Large intestine (tissue), 3 donors: ENCODE measurements around the gene ZNF628. TPM values are rescaled to one million over a fixed set of nuclear protein-coding genes. Genes with fewer than 3 reads are reported as not detected.
"Not testable (repeated sequence)": the region's sequence is repeated elsewhere in the genome, so short reads cannot be mapped to it uniquely, and the experiment has no call there.

Source experiments
- DNase-seq, 2 donors: peaks; one replicate each; pipeline versions ENCODE4 v3.0.0 to v3.0.0-alpha.2; 2013
- H3K27ac ChIP-seq: one replicate; pipeline ENCODE4 v1.5.1; 2013; ENCODE audit warnings: low read length
- H3K27me3 ChIP-seq: 2 replicates; pipeline ENCODE4 v1.6.1; 2013; ENCODE audit warnings: low read length; ENCODE audit not compliant: control insufficient read depth, insufficient read depth
- H3K36me3 ChIP-seq: 2 replicates; pipeline ENCODE4 v1.6.1; 2013; ENCODE audit warnings: low read length; ENCODE audit not compliant: control insufficient read depth, insufficient read depth
- H3K4me1 ChIP-seq: one replicate; pipeline ENCODE4 v1.6.1; 2013; ENCODE audit warnings: low read length; ENCODE audit not compliant: control insufficient read depth, insufficient read depth
- H3K4me3 ChIP-seq: one replicate; pipeline ENCODE4 v1.5.1; 2013; ENCODE audit warnings: low read length
- H3K9me3 ChIP-seq: one replicate; pipeline ENCODE4 v1.6.1; 2013; ENCODE audit warnings: mild to moderate bottlenecking, low read depth, low read length, moderate library complexity; ENCODE audit not compliant: control insufficient read depth
- WGBS: methylation state at CpG from one replicate; pipeline ENCODE4 v1.1.5; 2013; ENCODE audit warnings: low lambda C conversion rate; ENCODE audit not compliant: insufficient coverage; 5-methylcytosine and 5-hydroxymethylcytosine counted together
- polyA plus RNA-seq: library from polyadenylated mRNA; unstranded; fragments of 120-200 nt; gene quantifications from one replicate; pipeline ENCODE4 v1.2.1, GENCODE V29; 2013

ZNF628 gene
- polyA plus RNA-seq, 1 donor, result 5.6 TPM

DNA sequence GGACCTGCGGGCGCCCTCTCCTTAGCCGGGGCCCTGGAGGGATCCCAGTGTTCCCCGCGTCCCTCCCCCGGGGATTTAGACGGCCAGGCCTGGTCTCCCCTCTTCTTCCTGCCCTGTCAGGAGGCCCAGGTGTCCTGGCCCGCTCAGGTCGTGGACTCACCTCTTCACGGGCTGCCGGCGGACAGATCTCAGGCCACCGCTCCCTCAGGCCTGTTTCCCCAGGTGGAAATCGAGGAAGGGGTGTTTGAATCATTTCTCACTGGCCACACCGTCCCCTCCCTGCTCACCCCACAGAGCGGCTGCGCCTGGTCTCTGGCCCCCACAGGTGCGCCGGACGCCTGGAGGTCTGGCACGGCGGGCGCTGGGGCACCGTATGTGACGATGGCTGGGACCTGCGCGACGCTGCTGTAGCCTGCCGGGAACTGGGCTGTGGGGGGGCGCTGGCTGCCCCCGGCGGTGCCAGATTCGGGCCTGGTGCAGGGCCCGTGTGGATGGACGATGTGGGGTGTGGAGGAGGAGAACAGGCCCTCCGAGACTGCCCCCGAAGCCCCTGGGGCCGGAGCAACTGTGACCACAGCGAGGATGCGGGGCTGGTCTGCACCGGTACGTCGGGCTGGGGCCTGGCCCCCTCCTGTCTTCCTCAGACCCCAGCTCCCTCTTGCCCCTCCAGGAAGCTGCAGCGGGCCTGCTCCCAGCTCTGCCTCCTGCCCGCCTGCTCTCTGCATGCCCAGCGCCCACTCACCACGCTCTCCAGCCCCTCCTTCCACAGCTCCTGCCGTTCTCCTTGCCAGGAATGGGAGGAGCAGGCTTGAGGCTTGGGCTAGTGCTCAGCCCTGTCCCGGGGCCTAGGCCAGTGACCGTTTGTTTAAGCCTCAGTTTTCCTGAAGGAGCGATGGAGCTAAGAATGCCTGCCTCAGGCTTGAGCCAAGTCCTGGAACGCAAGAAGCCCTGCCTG is 14.3 kb downstream of the ZNF628 start:
- Histone ChIP-seq H3K9me3 (peaks cover 3% of the 10 kb centered on the region), H3K36me3 (no peaks in the 10 kb centered on the region), H3K27ac (no peak overlapping the region), H3K4me1 (peaks cover 6% of the 10 kb centered on the region), H3K27me3 (peaks cover 63% of the 10 kb centered on the region), H3K4me3 (no peak overlapping the region)
- WGBS, result 80% methylated on average over 4 of the region's 52 CpGs
- no peak for DNase-seq

DNA sequence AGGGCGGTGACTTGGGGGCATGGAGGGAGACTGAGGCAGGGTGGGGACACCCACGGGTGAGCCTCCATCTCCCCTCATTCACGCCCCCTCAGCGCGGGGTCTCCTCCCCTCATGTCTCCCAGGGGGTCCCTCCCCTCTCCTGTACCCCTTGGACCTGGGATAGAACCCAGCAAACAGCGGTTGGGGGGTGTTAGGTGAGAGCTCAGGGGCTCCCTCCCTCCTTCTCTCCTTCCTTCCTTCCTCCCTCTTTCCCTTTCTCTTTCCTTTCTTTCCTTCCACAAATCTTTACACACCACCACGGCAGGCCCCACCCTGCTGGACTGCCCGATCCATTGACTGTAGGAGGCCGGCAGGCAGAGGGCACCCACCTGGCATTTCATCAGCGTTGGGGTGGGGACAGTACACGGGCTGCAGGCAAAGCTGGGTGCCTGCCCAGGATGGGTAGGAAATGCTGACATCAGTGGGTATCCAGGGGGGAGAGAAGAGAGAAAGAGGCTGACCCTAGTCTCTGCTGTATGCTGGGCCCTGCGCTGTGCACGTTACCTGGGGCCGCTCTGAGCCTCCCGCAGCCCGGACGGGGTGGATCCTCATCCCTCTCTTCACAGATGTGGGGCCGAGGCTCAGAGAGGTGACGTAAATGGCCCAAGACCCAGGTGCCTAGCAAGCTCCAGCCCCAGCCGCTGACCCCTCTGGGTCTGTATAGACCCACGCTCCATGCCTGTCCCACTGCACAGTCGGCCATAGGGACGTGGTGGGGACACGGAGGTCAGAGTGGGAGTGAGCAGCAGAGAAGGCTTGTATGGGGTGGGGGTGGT is 15.3 kb downstream of the ZNF628 start:
- no peak for DNase-seq
- no CpG with 5 or more reads among the region's 24 CpGs for WGBS
- peaks cover 6% of the 10 kb centered on the region for H3K4me1 ChIP-seq
- peaks cover 3% of the 10 kb centered on the region for H3K9me3 ChIP-seq
- H3K36me3 ChIP-seq, result no peaks in the 10 kb centered on the region
- no peak overlapping the region for H3K4me3 ChIP-seq
- H3K27ac ChIP-seq, result no peak overlapping the region
- H3K27me3 ChIP-seq, result peaks cover 63% of the 10 kb centered on the region

DNA sequence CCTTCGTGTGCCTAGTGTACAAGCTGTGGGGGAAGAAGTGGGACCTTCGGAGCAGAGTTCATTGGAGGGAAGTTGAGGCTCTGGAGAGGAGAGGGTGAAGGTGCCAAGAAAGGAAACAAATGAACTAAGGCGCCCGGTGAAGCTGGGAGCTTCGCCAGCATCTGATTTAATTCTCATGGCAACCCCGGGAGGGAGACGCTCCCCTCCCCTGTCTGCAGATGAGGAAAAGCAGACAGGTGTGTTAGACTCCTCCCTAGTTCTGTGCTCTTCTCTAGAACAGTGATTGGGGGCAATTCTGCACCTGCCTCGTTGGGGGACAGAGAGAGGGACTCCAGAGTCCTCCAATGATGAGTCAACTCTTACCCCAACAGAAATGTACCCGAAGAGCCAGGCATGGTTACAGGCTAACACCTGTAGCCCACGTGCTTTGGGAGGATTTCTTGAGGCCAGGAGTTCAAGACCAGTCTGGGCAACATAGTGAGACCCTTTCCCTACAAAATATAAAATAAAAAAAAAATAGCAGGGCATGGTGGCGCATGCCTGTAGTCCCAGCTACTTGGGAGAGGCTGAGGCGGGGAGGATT is 16.0 kb downstream of the ZNF628 start:
- H3K27ac ChIP-seq, result no peak overlapping the region
- no peak for DNase-seq
- H3K27me3 ChIP-seq, result peaks cover 63% of the 10 kb centered on the region

DNA sequence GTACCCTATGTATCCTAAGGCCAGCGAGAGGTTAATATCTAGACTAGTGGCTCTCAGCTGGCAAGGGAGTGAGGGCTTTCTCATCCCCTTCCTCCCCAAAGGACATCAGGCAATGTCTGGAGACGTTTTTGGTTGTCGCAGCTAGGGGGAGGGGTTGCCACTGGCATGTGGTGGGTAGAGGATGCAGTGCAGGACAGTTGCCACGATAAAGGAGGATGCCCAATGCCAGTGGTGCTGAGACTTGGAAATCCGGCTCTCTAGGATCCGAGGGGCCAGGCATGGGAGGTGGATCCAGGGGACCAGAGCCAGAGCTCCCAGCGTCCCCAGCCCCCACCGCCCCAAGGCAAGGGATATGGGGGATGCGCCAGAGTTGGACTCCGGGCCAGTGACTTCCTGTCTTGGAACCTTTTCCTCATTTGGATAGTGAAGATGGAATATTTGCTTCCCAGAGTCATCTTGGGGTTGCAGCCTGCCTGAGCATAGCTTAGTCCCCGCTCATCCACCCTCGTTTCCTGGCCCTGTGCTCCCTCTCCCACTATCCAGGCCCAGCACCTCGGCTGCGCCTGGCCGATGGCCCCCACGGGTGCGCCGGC is 16.7 kb downstream of the ZNF628 start:
- Histone ChIP-seq H3K27me3 (peaks cover 59% of the 10 kb centered on the region), H3K4me3 (no peak overlapping the region), H3K4me1 (peaks cover 6% of the 10 kb centered on the region), H3K36me3 (no peaks in the 10 kb centered on the region), H3K27ac (no peak overlapping the region), H3K9me3 (peaks cover 3% of the 10 kb centered on the region)
- no peak for DNase-seq
- no CpG with 5 or more reads among the region's 18 CpGs for WGBS

More for the DNA sequence above, 16.0 kb downstream of the ZNF628 start:
- Histone ChIP-seq H3K4me3 (no peak overlapping the region), H3K4me1 (peaks cover 6% of the 10 kb centered on the region), H3K9me3 (peaks cover 3% of the 10 kb centered on the region), H3K36me3 (no peaks in the 10 kb centered on the region)
- no CpG with 5 or more reads among the region's 12 CpGs for WGBS

DNA sequence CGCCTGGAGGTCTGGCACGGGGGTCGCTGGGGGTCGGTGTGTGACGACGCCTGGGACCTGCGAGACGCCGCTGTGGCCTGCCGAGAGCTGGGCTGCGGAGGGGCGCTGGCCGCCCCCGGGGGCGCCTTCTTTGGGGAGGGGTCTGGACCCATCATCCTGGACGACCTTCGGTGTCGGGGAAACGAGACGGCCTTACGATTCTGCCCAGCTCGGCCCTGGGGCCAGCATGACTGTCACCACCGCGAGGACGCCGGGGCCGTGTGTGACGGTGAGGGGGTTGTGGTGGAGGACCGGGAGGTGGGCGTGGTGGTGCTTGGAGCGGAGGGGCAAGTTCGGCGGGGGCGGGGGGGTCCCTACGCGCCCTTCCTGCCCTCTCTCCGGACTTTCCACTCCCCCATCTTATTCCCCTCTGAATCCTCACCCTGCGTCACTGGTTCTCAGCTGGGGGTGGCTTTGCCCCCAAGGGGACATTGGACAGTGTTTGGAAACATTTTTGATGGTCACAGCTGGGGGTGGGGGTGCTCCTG is 17.3 kb downstream of the ZNF628 start:
- H3K36me3 ChIP-seq, result no peaks in the 10 kb centered on the region
- DNase-seq, result no peak
- H3K4me3 ChIP-seq, result no peak overlapping the region
- H3K27ac ChIP-seq, result no peak overlapping the region
- peaks cover 3% of the 10 kb centered on the region for H3K9me3 ChIP-seq
- peaks cover 55% of the 10 kb centered on the region for H3K27me3 ChIP-seq
- H3K4me1 ChIP-seq, result peaks cover 3% of the 10 kb centered on the region
- WGBS, result no CpG with 5 or more reads among the region's 38 CpGs

DNA sequence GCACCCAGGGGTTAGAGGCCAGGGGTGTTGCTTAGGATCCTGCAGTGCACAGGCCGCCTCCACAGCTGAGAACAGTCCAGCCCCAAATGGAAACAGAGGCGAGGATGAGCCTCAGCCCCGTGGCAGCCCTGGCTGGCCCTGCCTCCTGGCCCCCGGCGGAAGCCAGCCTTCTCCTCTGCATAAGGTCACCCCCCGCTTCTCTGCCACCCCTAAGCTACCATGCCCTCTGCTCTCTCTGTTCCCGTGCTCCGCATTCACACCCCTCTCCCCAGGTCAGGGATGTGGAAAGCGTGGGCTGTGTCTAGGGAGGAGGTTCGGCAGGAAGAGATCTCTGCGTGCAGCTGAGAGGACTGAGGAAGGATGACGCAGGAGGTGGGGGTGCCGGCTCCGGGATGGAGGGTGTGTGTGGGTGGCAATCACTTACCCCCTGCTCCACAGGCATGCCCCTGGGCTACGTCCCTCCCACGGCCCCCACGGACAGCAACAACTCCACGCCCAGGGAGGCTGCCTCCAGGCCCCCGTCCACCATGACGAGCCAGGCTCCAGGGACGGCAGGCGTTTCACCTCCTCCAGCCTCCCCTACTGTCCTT is 17.9 kb downstream of the ZNF628 start:
- no peak for DNase-seq
- Histone ChIP-seq H3K27ac (no peak overlapping the region), H3K4me3 (no peak overlapping the region), H3K9me3 (no peaks in the 10 kb centered on the region), H3K36me3 (no peaks in the 10 kb centered on the region), H3K4me1 (no peaks in the 10 kb centered on the region), H3K27me3 (peaks cover 51% of the 10 kb centered on the region)
- WGBS, result no CpG with 5 or more reads among the region's 22 CpGs

- no CpG with 5 or more reads among the region's 11 CpGs for WGBS
- no peaks in the 10 kb centered on the region for H3K4me1 ChIP-seq
- H3K36me3 ChIP-seq, result no peaks in the 10 kb centered on the region
These were observed 19.4 kb downstream of the ZNF628 start for GRCh38 chr19:55495646-55496349.

GRCh38 chr19:55496820-55497219 is 20.4 kb downstream of the ZNF628 start:
- not testable (repeated sequence) for H3K36me3 ChIP-seq, H3K9me3 ChIP-seq, H3K27ac ChIP-seq, H3K4me3 ChIP-seq, H3K4me1 ChIP-seq, DNase-seq
- 0% methylated on average over 1 of the region's 10 CpGs for WGBS
- peaks cover 32% of the 10 kb centered on the region for H3K27me3 ChIP-seq

More at GRCh38 chr19:55495646-55496349, 19.4 kb downstream of the ZNF628 start:
- Histone ChIP-seq H3K27me3 (peaks cover 38% of the 10 kb centered on the region), H3K9me3 (no peaks in the 10 kb centered on the region), H3K27ac (no peak overlapping the region), H3K4me3 (no peak overlapping the region)
- no peak for DNase-seq

DNA sequence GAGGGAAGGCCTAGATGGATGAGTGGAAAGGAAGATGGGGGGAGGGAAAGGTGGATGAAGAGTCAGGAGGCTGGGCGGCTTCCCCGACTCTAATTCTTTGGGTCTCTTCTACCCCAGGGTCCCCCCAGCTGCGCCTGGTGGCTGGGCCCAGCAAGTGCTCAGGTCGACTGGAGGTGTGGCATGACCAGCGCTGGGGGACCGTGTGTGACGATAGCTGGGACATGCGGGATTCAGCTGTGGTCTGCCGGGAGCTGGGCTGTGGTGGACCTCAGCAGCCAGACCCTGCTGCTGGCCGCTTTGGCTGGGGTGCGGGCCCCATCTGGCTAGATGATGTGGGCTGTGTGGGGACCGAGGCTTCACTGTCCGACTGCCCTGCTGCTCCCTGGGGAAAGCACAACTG is 21.3 kb downstream of the ZNF628 start:
- H3K27ac ChIP-seq, result no peak overlapping the region
- H3K4me1 ChIP-seq, result no peaks in the 10 kb centered on the region
- no peaks in the 10 kb centered on the region for H3K36me3 ChIP-seq
- no CpG with 5 or more reads among the region's 13 CpGs for WGBS
- DNase-seq, result no peak
- H3K4me3 ChIP-seq, result no peak overlapping the region
- peaks cover 24% of the 10 kb centered on the region for H3K27me3 ChIP-seq
- H3K9me3 ChIP-seq, result no peaks in the 10 kb centered on the region
